Mesothelial cell of epicardium (in vitro differentiated cells): Measurements from ENCODE around the gene OR5K3. TPM values are rescaled to one million over a fixed set of nuclear protein-coding genes. Genes with fewer than 3 reads are reported as not detected.

ENCODE experiments used
- DNase-seq, 2 experiments: peaks; one replicate each; pipeline ENCODE4 v3.0.0; 2021; ENCODE audit warnings: low spot score in 2 of 2; ENCODE audit not compliant: unreplicated experiment in 2 of 2
- H3K27ac Mint-ChIP-seq: 2 replicates; pipeline ENCODE4 v1.8.0; 2021; ENCODE audit warnings: mixed read lengths
- H3K27me3 Mint-ChIP-seq: 2 replicates; pipeline ENCODE4 v1.8.0; 2021; ENCODE audit warnings: low read depth, mixed read lengths
- H3K36me3 Mint-ChIP-seq: 2 replicates; pipeline ENCODE4 v1.8.0; 2021; ENCODE audit warnings: mixed read lengths
- H3K4me1 Mint-ChIP-seq: 2 replicates; pipeline ENCODE4 v1.8.0; 2021; ENCODE audit warnings: mixed read lengths
- H3K4me3 Mint-ChIP-seq: 2 replicates; pipeline ENCODE4 v1.8.0; 2021; ENCODE audit warnings: mild to moderate bottlenecking, moderate library complexity, mixed read lengths
- H3K9me3 Mint-ChIP-seq: 2 replicates; pipeline ENCODE4 v1.8.0; 2021; ENCODE audit warnings: mixed read lengths
- total RNA-seq: library from RNA; stranded (reverse); gene quantifications from 3 replicates; pipeline ENCODE4 v1.2.1, GENCODE V29; 2021
- TF ChIP-seq, protein P1 (sequence below): fragments of 200-600 bp; sonication (generic); IDR thresholded peaks from one replicate; pipeline ENCODE4 v1.5.0; 2021; ENCODE audit warnings: antibody characterized with exemption; ENCODE audit not compliant: unreplicated experiment

Gene OR5K3
- total RNA-seq, 1 donor from 2014 or later = not detected

DNA sequence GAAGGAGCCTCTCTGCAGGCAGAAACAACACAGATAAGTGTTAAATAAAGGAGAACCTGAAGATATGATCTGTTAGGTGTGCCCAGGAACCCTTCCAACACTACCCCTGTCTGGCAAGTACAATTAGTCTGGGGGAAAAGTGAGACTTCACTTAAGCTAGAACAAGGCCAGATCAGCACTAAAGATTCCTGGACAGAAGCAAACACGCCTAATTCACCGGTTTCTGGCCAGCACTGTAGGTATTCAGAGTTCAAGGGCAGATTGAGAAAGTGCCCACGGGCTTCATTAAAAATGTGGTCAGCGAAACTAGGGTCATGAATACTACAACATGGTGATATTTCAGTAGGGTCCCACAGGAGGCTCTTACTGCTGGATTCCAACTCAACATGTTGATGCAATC, 43.9 kb downstream of the OR5K3 start:
- no peak for DNase-seq
- Mint-ChIP-seq H3K4me3 (no peak overlapping the region), H3K27me3 (no peaks in the 10 kb centered on the region), H3K4me1 (no peaks in the 10 kb centered on the region), H3K9me3 (peaks cover 16% of the 10 kb centered on the region), H3K27ac (no peak overlapping the region), H3K36me3 (no peaks in the 10 kb centered on the region)
- TF ChIP-seq, protein P1, sequence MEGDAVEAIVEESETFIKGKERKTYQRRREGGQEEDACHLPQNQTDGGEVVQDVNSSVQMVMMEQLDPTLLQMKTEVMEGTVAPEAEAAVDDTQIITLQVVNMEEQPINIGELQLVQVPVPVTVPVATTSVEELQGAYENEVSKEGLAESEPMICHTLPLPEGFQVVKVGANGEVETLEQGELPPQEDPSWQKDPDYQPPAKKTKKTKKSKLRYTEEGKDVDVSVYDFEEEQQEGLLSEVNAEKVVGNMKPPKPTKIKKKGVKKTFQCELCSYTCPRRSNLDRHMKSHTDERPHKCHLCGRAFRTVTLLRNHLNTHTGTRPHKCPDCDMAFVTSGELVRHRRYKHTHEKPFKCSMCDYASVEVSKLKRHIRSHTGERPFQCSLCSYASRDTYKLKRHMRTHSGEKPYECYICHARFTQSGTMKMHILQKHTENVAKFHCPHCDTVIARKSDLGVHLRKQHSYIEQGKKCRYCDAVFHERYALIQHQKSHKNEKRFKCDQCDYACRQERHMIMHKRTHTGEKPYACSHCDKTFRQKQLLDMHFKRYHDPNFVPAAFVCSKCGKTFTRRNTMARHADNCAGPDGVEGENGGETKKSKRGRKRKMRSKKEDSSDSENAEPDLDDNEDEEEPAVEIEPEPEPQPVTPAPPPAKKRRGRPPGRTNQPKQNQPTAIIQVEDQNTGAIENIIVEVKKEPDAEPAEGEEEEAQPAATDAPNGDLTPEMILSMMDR = no peak

DNA sequence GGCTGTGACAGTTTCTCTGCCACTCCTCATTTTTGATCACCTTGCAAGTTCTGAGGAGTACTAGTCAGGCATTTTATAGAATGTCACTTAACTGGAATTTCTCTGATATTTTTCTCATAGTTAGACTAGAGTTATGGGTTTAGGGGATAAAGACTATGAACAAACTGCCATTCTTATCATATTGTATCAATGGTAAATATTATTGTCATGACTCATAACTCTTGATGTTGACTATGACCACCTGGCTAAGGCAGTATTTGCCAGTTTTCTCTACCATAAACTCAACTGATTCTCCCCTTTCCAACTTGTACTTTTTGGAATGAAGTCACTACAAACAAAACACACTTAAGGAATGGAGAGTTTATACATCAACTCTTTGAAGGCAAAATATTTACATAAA, 49.8 kb downstream of the OR5K3 start:
- no peaks in the 10 kb centered on the region for H3K9me3 Mint-ChIP-seq
- H3K36me3 Mint-ChIP-seq = no peaks in the 10 kb centered on the region
- no peaks in the 10 kb centered on the region for H3K4me1 Mint-ChIP-seq
- H3K27ac Mint-ChIP-seq = no peak overlapping the region
- TF ChIP-seq, protein P1 = no peak
- DNase-seq = no peak
- no peak overlapping the region for H3K4me3 Mint-ChIP-seq
- H3K27me3 Mint-ChIP-seq = no peaks in the 10 kb centered on the region

Other genes with a start within 250 kb of the OR5K3 start
- not detected in 3 replicates for gene OR5H14, start 243.2 kb upstream of the OR5K3 start, total RNA-seq
- not detected in 3 replicates for gene OR5H15, start 224.0 kb upstream of the OR5K3 start, total RNA-seq
- gene OR5H6, start 126.4 kb upstream of the OR5K3 start, total RNA-seq = not detected in 3 replicates
- not detected in 3 replicates for gene OR5H2, start 108.2 kb upstream of the OR5K3 start, total RNA-seq
- gene OR5K4, start 36.8 kb upstream of the OR5K3 start, total RNA-seq = not detected in 3 replicates
- not detected in 3 replicates for gene OR5K1, start 72.5 kb downstream of the OR5K3 start, total RNA-seq
- not detected in 3 replicates for gene OR5K2, start 107.0 kb downstream of the OR5K3 start, total RNA-seq
- gene CLDND1, start 132.2 kb downstream of the OR5K3 start, total RNA-seq = 73.6 to 89.0 TPM (median 87.2 TPM) in 3 replicates
- gene GPR15, start 141.3 kb downstream of the OR5K3 start, total RNA-seq = not detected in 3 replicates
- gene CPOX, start 202.9 kb downstream of the OR5K3 start, total RNA-seq = 17.9 to 20.8 TPM (median 18.4 TPM) in 3 replicates